Breast epithelium (tissue), 4 donors: ENCODE measurements around the gene TBC1D32. TPM values are rescaled to one million over a fixed set of nuclear protein-coding genes. Genes with fewer than 3 reads are reported as not detected.
"Not testable (repeated sequence)": the region's sequence is repeated elsewhere in the genome, so short reads cannot be mapped to it uniquely, and the experiment has no call there.

Experiments
- DNase-seq, 2 donors: peaks; one replicate each; pipeline ENCODE4 v3.0.0-alpha.2; 2019; ENCODE audit warnings: low spot score in 2 of 2
- H3K27ac ChIP-seq, 2 donors: fragments of 200-600 bp; sonication (generic) in 1 of 2; one replicate each; pipeline ENCODE4 v1.5.1; 2016 to 2019; ENCODE audit warnings: mild to moderate bottlenecking in 1 of 2
- H3K27me3 ChIP-seq, 2 donors: fragments of 200-600 bp; sonication (generic) in 1 of 2; one replicate each; pipeline versions ENCODE4 v1.5.1 to v1.6.0; 2017 to 2019; ENCODE audit warnings: control low read depth in 1 of 2, mild to moderate bottlenecking in 1 of 2
- H3K36me3 ChIP-seq: fragments of 200-600 bp; one replicate; pipeline ENCODE4 v1.5.1; 2019
- H3K4me1 ChIP-seq, 2 donors: fragments of 200-600 bp; sonication (generic); one replicate each; pipeline ENCODE4 v1.5.1; 2016 to 2019; ENCODE audit warnings: control low read depth in 1 of 2
- H3K4me3 ChIP-seq, 3 donors: fragments of 200-600 bp; sonication (generic); 1 replicate in 2 of 3; 2 replicates in 1 of 3; pipeline ENCODE4 v1.5.1; 2016 to 2019; ENCODE audit warnings: mild to moderate bottlenecking in 3 of 3, moderate library complexity in 2 of 3
- H3K9me3 ChIP-seq, 2 donors: fragments of 200-600 bp; sonication (generic) in 1 of 2; one replicate each; pipeline ENCODE4 v1.5.1; 2016 to 2019; ENCODE audit warnings: control low read depth in 1 of 2
- POLR2A ChIP-seq: fragments of 450-650 bp; IDR thresholded peaks from one replicate; pipeline ENCODE4 v1.6.1; 2016; ENCODE audit warnings: antibody characterized with exemption, mild to moderate bottlenecking, moderate library complexity
- POLR2AphosphoS5 ChIP-seq, 3 donors: sonication (generic); formaldehyde crosslinking; IDR thresholded peaks; one replicate each; pipeline ENCODE4 v1.6.1; 2017; ENCODE audit warnings: antibody characterized with exemption in 3 of 3
- intact Hi-C: fragments of 100-400 bp; cut with DNase I; formaldehyde crosslinking; loops from one replicate; pipeline ENCODE4 v1.15.1; 2023; ENCODE audit warnings: low total_unique reads
- total RNA-seq, 3 donors: library from RNA; depleted of rRNA; stranded (reverse); fragments of >200 nt; gene quantifications; one replicate each; pipeline ENCODE4 v1.1.0, GENCODE V29; 2016
- TF ChIP-seq, protein P1 (sequence below), 3 donors: fragments of 450-650 bp; IDR thresholded peaks; one replicate each; pipeline ENCODE4 v1.5.1; 2016 to 2017; ENCODE audit warnings: antibody characterized with exemption in 3 of 3, mild to moderate bottlenecking in 3 of 3, moderate library complexity in 3 of 3

The TBC1D32 gene
- total RNA-seq, 3 donors from 2014 or later, result 5.8 to 26.3 (median 18.7) TPM

DNA sequence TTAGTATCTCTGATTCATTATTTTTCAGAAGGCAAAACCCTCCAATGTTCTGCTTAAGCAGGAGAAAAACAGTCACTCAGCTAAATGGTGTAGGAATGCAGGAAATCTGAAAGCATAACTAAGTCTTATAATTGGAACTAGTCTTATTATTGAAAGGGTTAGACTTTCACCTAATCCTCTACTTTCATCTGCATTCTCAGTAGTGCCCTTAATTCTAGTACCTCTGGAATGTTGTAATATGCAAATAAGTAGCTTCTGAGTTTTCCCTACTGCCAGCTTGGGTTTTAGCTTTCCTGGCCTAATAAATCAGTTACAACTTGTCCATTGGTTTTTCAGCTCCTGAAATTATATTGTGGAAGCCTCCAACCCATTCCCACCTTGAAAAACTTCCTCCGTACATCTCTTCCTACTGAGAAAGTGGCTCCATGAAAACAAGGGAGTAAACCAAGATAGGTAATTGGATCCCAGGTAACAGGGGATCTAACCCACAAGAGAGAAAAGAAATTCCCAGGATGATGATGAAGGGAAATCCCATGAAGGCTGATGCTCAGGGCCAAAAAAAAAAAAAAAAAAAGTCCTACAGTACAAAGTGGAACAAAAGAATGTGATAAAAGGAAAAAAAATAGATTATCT, 147.0 kb downstream of the TBC1D32 start:
- TF ChIP-seq POLR2A (no peak), POLR2AphosphoS5 (IDR thresholded peaks at IDR 0.05) (no peak)
- TF ChIP-seq, protein P1, sequence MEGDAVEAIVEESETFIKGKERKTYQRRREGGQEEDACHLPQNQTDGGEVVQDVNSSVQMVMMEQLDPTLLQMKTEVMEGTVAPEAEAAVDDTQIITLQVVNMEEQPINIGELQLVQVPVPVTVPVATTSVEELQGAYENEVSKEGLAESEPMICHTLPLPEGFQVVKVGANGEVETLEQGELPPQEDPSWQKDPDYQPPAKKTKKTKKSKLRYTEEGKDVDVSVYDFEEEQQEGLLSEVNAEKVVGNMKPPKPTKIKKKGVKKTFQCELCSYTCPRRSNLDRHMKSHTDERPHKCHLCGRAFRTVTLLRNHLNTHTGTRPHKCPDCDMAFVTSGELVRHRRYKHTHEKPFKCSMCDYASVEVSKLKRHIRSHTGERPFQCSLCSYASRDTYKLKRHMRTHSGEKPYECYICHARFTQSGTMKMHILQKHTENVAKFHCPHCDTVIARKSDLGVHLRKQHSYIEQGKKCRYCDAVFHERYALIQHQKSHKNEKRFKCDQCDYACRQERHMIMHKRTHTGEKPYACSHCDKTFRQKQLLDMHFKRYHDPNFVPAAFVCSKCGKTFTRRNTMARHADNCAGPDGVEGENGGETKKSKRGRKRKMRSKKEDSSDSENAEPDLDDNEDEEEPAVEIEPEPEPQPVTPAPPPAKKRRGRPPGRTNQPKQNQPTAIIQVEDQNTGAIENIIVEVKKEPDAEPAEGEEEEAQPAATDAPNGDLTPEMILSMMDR (IDR thresholded peaks at IDR 0.05), result no peak
- no peaks in the 10 kb centered on the region for H3K4me1 ChIP-seq
- no peak for DNase-seq
- H3K36me3 ChIP-seq, result no peaks in the 10 kb centered on the region
- H3K4me3 ChIP-seq, result no peak overlapping the region
- H3K27me3 ChIP-seq, result no peaks in the 10 kb centered on the region
- H3K27ac ChIP-seq, result peak overlapping the region in 1 of 2 donors; percentile 21
- intact Hi-C loops, result no loop called here
- no peaks in the 10 kb centered on the region for H3K9me3 ChIP-seq

DNA sequence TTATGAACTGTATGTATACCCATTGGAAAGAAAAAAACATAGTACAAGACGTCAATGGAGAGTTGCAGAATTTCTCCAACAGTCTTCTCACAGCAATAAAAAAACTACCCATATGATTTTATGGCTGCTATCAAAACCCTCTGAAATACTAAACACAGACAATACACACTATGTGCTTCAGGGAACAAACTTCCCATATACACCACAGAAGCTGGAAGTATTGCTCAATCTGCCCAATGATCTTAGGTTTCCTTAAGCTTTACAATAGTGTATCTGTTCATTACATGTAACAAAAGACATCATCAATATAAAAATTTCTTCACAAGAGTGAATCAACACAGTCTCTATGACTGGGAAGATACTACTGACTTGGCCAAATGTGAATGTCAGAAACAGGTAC, 150.5 kb downstream of the TBC1D32 start:
- Histone ChIP-seq H3K4me3 (no peak overlapping the region), H3K27me3 (no peaks in the 10 kb centered on the region), H3K27ac (no peak overlapping the region), H3K4me1 (no peaks in the 10 kb centered on the region), H3K9me3 (no peaks in the 10 kb centered on the region), H3K36me3 (no peaks in the 10 kb centered on the region)
- DNase-seq, result no peak
- TF ChIP-seq POLR2AphosphoS5 (IDR thresholded peaks at IDR 0.05) (no peak), POLR2A (no peak)
- TF ChIP-seq, protein P1 (IDR thresholded peaks at IDR 0.05), result no peak
- intact Hi-C loops, result no loop called here

DNA sequence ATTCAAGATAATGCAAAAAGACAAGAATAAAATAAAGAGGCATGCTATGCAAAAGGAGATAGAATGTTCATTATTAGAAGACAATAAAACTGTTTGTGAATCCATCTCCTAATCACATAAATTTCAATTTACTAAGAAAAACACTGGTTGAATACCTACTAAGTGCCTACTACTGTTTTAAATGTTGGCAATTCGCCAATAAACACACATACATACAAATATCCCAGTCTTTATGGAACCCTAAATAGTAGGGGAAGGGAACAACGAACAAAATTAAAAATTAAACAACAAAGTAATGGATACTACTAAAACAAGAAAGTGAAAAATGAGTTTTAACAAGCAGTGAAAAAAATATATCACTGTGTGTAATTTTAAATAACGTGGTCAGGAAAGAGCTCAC, 158.5 kb downstream of the TBC1D32 start:
- no peaks in the 10 kb centered on the region for H3K27me3 ChIP-seq
- TF ChIP-seq POLR2A, result no peak
- TF ChIP-seq, protein P1 (IDR thresholded peaks at IDR 0.05), result no peak
- no peak for TF ChIP-seq POLR2AphosphoS5 (IDR thresholded peaks at IDR 0.05)
- no peak overlapping the region for H3K4me3 ChIP-seq
- no peak overlapping the region for H3K27ac ChIP-seq
- no peak for DNase-seq
- H3K9me3 ChIP-seq, result no peaks in the 10 kb centered on the region
- no peaks in the 10 kb centered on the region for H3K4me1 ChIP-seq
- H3K36me3 ChIP-seq, result no peaks in the 10 kb centered on the region
- intact Hi-C loops, result no loop called here

DNA sequence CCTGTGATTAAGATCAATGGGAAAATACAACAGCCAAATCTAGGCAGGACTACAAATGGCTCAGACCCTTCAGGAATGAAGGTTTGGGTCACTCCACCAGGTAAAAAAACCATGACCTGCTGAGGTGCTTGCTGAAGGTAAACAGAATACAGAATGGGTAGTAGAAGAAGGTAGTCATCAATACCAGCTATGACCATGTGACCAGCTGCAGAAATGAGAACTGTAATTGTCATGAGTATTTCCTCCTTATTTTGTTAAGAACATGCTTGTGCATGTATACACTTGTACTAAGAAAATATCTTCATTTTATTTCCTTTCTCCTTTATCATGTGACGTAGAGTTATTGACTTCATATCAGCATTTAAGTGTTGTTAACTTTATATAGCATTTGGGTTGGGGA, 161.8 kb downstream of the TBC1D32 start:
- H3K36me3 ChIP-seq, H3K27me3 ChIP-seq, H3K27ac ChIP-seq, DNase-seq, H3K4me1 ChIP-seq, H3K4me3 ChIP-seq, intact Hi-C loops, H3K9me3 ChIP-seq: not testable (repeated sequence)

DNA sequence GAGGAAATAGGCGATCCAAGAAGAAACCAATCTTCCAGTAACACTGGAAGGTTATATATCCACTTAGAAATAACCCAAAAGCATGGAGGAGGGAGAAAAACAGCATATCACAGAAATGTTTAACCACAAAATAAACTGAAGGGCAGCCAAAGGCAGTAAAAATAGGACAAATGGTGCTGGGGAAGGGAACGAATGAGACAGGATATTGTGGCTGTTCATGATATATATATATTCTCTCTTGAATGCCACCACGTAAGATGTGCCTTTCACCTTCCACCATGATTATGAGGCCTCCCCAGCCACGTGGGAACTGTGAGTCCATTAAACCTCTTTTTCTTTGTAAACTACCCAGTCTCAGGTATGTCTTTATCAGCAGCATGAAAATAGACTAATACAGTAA, 162.4 kb downstream of the TBC1D32 start:
- H3K27me3 ChIP-seq, result no peaks in the 10 kb centered on the region
- no peaks in the 10 kb centered on the region for H3K4me1 ChIP-seq
- TF ChIP-seq POLR2AphosphoS5 (IDR thresholded peaks at IDR 0.05) (no peak), POLR2A (no peak)
- TF ChIP-seq, protein P1 (IDR thresholded peaks at IDR 0.05), result no peak
- DNase-seq, result no peak
- H3K9me3 ChIP-seq, result no peaks in the 10 kb centered on the region
- no peaks in the 10 kb centered on the region for H3K36me3 ChIP-seq
- H3K4me3 ChIP-seq, result no peak overlapping the region
- intact Hi-C loops, result no loop called here
- H3K27ac ChIP-seq, result no peak overlapping the region

DNA sequence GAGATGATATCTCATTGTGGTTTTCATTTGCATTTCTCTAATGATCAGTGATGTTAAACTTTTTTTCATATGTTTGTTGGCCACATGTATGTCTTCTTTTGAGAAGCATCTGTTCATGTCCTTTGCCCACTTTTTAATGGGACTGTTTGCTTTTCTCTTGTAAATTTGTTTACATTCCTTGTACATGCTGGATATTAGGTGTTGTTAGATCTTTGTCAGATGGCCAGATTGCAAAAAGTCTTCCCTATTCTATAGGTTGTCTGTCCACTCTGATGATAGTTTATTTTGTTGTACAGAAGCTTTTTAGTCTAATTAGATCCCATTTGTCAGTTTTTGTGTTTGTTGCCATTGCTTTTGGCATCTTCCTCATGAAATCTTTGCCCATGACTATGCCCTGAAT, 172.4 kb downstream of the TBC1D32 start:
- Histone ChIP-seq H3K27ac (no peak overlapping the region), H3K9me3 (no peaks in the 10 kb centered on the region), H3K36me3 (no peaks in the 10 kb centered on the region), H3K4me1 (no peaks in the 10 kb centered on the region), H3K27me3 (no peaks in the 10 kb centered on the region), H3K4me3 (no peak overlapping the region)
- DNase-seq, result no peak
- TF ChIP-seq POLR2A (no peak), POLR2AphosphoS5 (IDR thresholded peaks at IDR 0.05) (no peak)
- TF ChIP-seq, protein P1 (IDR thresholded peaks at IDR 0.05), result no peak
- intact Hi-C loops, result no loop called here
